AG04450 (cell line): ENCODE results near the gene CDYL2. TPM values are rescaled to one million over a fixed set of nuclear protein-coding genes. Genes with fewer than 3 reads are reported as not detected.
"Not testable (repeated sequence)": the region's sequence is repeated elsewhere in the genome, so short reads cannot be mapped to it uniquely, and the experiment has no call there.

Source experiments
- CTCF ChIA-PET: fragments of 300-600, 350-600 bp; formaldehyde crosslinking; extraction: SDS; loops from one replicate; lab custom pipeline; 2022; ENCODE audit warnings: antibody characterized with exemption, inconsistent platforms; lab: Charles Lee
- POLR2A ChIA-PET: fragments of 350-600 bp; formaldehyde crosslinking; extraction: SDS; loops from one replicate; lab custom pipeline; 2021; ENCODE audit warnings: antibody characterized with exemption, inconsistent platforms; lab: Yijun Ruan, JAX
- DNase-seq: peaks from one replicate; pipeline ENCODE4 v3.0.0-alpha.2; 2011; ENCODE audit warnings: low read depth, low spot score
- H3K27ac ChIP-seq: one replicate; pipeline ENCODE4 v1.5.1; 2012; ENCODE audit warnings: low read depth, low read length, control low read depth
- H3K27me3 ChIP-seq: one replicate; pipeline ENCODE4 v1.6.0; 2012; ENCODE audit warnings: low read length; ENCODE audit not compliant: control insufficient read depth, insufficient read depth
- H3K4me3 ChIP-seq: 2 replicates; pipeline ENCODE4 v1.5.1; 2011; ENCODE audit warnings: mild to moderate bottlenecking, low read depth, low read length, control low read depth
- H3K9me3 ChIP-seq: 2 replicates; pipeline ENCODE4 v1.5.1; 2012; ENCODE audit warnings: low read length; ENCODE audit not compliant: control insufficient read depth, insufficient read depth
- CTCF ChIP-seq: IDR thresholded peaks from 2 replicates; pipeline ENCODE4 v1.5.1; 2011; ENCODE audit warnings: low read depth, low read length, control low read depth, inconsistent platforms
- polyA plus RNA-seq: library from polyadenylated mRNA; depleted of rRNA; stranded (reverse); fragments of >200 nt; gene quantifications from 2 replicates; pipeline ENCODE4 v1.2.3, GENCODE V29; 2011

Gene CDYL2
- polyA plus RNA-seq, 1 experiment, result 2.3 TPM

- no peak for DNase-seq
- Histone ChIP-seq H3K4me3 (no peak overlapping the region), H3K9me3 (no peaks in the 10 kb centered on the region), H3K27ac (no peak overlapping the region), H3K27me3 (no peaks in the 10 kb centered on the region)
- no peak for TF ChIP-seq CTCF
- ChIA-PET CTCF (no interaction called here), POLR2A (no interaction called here)
These were observed 148.2 kb downstream of the CDYL2 start for GRCh38 chr16:80656161-80656560.

GRCh38 chr16:80655751-80656150 is 148.6 kb downstream of the CDYL2 start:
- POLR2A ChIA-PET, result no interaction called here
- no peak for DNase-seq
- Histone ChIP-seq H3K27me3 (no peaks in the 10 kb centered on the region), H3K4me3 (no peak overlapping the region), H3K27ac (no peak overlapping the region), H3K9me3 (no peaks in the 10 kb centered on the region)
- TF ChIP-seq CTCF, result no peak
- CTCF ChIA-PET, result no interaction called here

GRCh38 chr16:80654094-80654862 is 150.1 kb downstream of the CDYL2 start:
- no peak for DNase-seq
- H3K27ac ChIP-seq, result no peak overlapping the region
- CTCF ChIA-PET, result no interaction called here
- H3K9me3 ChIP-seq, result no peaks in the 10 kb centered on the region
- no peaks in the 10 kb centered on the region for H3K27me3 ChIP-seq
- POLR2A ChIA-PET, result no interaction called here
- TF ChIP-seq CTCF, result no peak
- no peak overlapping the region for H3K4me3 ChIP-seq

- H3K9me3 ChIP-seq, result no peaks in the 10 kb centered on the region
- no peak for TF ChIP-seq CTCF
- H3K4me3 ChIP-seq, result no peak overlapping the region
- no peaks in the 10 kb centered on the region for H3K27me3 ChIP-seq
- no peak overlapping the region for H3K27ac ChIP-seq
- CTCF ChIA-PET, result no interaction called here
- no peak for DNase-seq
- POLR2A ChIA-PET, result no interaction called here
These were observed 152.0 kb downstream of the CDYL2 start for GRCh38 chr16:80652441-80652840.

- H3K27me3 ChIP-seq, H3K4me3 ChIP-seq, DNase-seq, H3K27ac ChIP-seq, H3K9me3 ChIP-seq, POLR2A ChIA-PET, CTCF ChIA-PET: not testable (repeated sequence)
These were observed 154.1 kb downstream of the CDYL2 start for GRCh38 chr16:80650281-80650680.
